Spleen (tissue), 11 donors: Measurements from ENCODE around the gene NBEA. TPM values are rescaled to one million over a fixed set of nuclear protein-coding genes. Genes with fewer than 3 reads are reported as not detected.

Experiments
- DNase-seq: peaks from one replicate; pipeline ENCODE4 v3.0.0-alpha.2; 2020
- H3K27ac ChIP-seq, 8 donors: fragments of 200-600 bp; sonication (generic) in 7 of 8; 1 replicate in 4 of 8; 2 replicates in 4 of 8; pipeline versions ENCODE4 v1.5.0 to v1.8.0; 2016 to 2021; ENCODE audit warnings: inconsistent platforms in 4 of 8, mild to moderate bottlenecking in 4 of 8, moderate library complexity in 1 of 8
- H3K27me3 ChIP-seq, 7 donors: fragments of 200-600 bp; sonication (generic) in 6 of 7; replicated peaks in 1 of 7; 1 replicate in 4 of 7; 2 replicates in 3 of 7; pipeline versions ENCODE4 v1.5.0 to v1.8.0; 2016 to 2021; ENCODE audit warnings: inconsistent platforms in 3 of 7, mild to moderate bottlenecking in 1 of 7
- H3K36me3 ChIP-seq, 6 donors: fragments of 200-600 bp; sonication (generic) in 5 of 6; 1 replicate in 4 of 6; 2 replicates in 2 of 6; pipeline versions ENCODE4 v1.5.0 to v1.8.0; 2016 to 2021; ENCODE audit warnings: inconsistent platforms in 2 of 6
- H3K4me1 ChIP-seq, 6 donors: fragments of 200-600 bp; sonication (generic) in 5 of 6; 1 replicate in 3 of 6; 2 replicates in 3 of 6; pipeline versions ENCODE4 v1.5.0 to v1.8.0; 2016 to 2021; ENCODE audit warnings: inconsistent platforms in 3 of 6
- H3K4me3 ChIP-seq, 8 donors: fragments of 200-600 bp; sonication (generic) in 7 of 8; 1 replicate in 4 of 8; 2 replicates in 4 of 8; pipeline versions ENCODE4 v1.5.0 to v1.8.0; 2016 to 2021; ENCODE audit warnings: inconsistent platforms in 4 of 8, mild to moderate bottlenecking in 4 of 8, moderate library complexity in 2 of 8
- H3K9me3 ChIP-seq, 8 donors: fragments of 200-600 bp; sonication (generic) in 7 of 8; 1 replicate in 4 of 8; 2 replicates in 4 of 8; pipeline versions ENCODE4 v1.5.0 to v1.8.0; 2016 to 2021; ENCODE audit warnings: inconsistent platforms in 4 of 8
- POLR2A ChIP-seq, 3 donors: fragments of 450-650 bp; IDR thresholded peaks; one replicate each; pipeline ENCODE4 v1.5.1; 2017; ENCODE audit warnings: antibody characterized with exemption in 3 of 3, mild to moderate bottlenecking in 1 of 3
- POLR2AphosphoS5 ChIP-seq, 3 donors: sonication (generic); formaldehyde crosslinking; IDR thresholded peaks; one replicate each; pipeline ENCODE4 v1.5.1; 2017; ENCODE audit warnings: antibody characterized with exemption in 3 of 3
- WGBS, 5 donors: extraction: QIAGEN DNeasy Blood & Tissue Kit in 3 of 5; methylation state at CpG; one replicate each; pipeline versions ENCODE4 v1.1.5 to v1.1.7; 2013 to 2018; 5-methylcytosine and 5-hydroxymethylcytosine counted together
- intact Hi-C: fragments of 100-400 bp; cut with DNase I; formaldehyde crosslinking; loops from one replicate; pipeline ENCODE4 v1.15.0; 2023; ENCODE audit warnings: low total_unique reads
- polyA plus RNA-seq, 3 donors: library from polyadenylated mRNA; stranded (reverse); fragments of 200-250 nt; gene quantifications; one replicate each; pipeline ENCODE4 v1.2.1, GENCODE V29; 2013
- total RNA-seq, 7 donors: library from RNA; depleted of rRNA in 3 of 7; stranded (reverse); fragments of >200 nt in 3 of 7; fragmentation: NEBNext Ultra II Directional in 4 of 7; extraction: Animal tissue kit (Norgen Biotek cat#: 25700) in 4 of 7; gene quantifications; one replicate each; pipeline versions ENCODE4 v1.1.0 to v1.2.1, GENCODE V29; 2016 to 2021
- TF ChIP-seq, protein P1 (sequence below), 11 experiments: fragments of 200-600 bp in 7 of 11; fragments of 450-650 bp in 4 of 11; sonication (generic) in 4 of 11; IDR thresholded peaks in 8 of 11; conservative IDR thresholded peaks in 3 of 11; 1 replicate in 7 of 11; 2 replicates in 4 of 11; pipeline versions ENCODE4 v1.4.0 to v1.8.0; 2016 to 2021; ENCODE audit warnings: antibody characterized with exemption in 11 of 11, inconsistent platforms in 4 of 11, mild to moderate bottlenecking in 1 of 11
- donor health status: healthy with polysubstance abuse.
- donor health status: DM: no; HTN: no; CAD: no; lungs with moderate emphysema.
- donor health status: DM: no; HTN: no; CAD: no.
- donor health status: Bipolar disorder and iron deficiency.
- donor health status: healthy.
- donor health status: DM: no; HTN: no; CAD: no.
- donor health status: DM: yes; HTN: yes; CAD: no.

Gene NBEA
- total and polyA plus RNA-seq, 10 donors: 1.8 to 27.7 (median 12.9) TPM

GRCh38 chr13:35549481-35549880 is 607.4 kb downstream of the NBEA start:
- Histone ChIP-seq H3K36me3 (no peaks in the 10 kb centered on the region), H3K27me3 (no peaks in the 10 kb centered on the region), H3K9me3 (no peaks in the 10 kb centered on the region), H3K27ac (no peak overlapping the region), H3K4me3 (no peak overlapping the region), H3K4me1 (no peaks in the 10 kb centered on the region)
- TF ChIP-seq POLR2A (IDR thresholded peaks at IDR 0.05) (no peak), POLR2AphosphoS5 (IDR thresholded peaks at IDR 0.05) (no peak)
- TF ChIP-seq, protein P1, sequence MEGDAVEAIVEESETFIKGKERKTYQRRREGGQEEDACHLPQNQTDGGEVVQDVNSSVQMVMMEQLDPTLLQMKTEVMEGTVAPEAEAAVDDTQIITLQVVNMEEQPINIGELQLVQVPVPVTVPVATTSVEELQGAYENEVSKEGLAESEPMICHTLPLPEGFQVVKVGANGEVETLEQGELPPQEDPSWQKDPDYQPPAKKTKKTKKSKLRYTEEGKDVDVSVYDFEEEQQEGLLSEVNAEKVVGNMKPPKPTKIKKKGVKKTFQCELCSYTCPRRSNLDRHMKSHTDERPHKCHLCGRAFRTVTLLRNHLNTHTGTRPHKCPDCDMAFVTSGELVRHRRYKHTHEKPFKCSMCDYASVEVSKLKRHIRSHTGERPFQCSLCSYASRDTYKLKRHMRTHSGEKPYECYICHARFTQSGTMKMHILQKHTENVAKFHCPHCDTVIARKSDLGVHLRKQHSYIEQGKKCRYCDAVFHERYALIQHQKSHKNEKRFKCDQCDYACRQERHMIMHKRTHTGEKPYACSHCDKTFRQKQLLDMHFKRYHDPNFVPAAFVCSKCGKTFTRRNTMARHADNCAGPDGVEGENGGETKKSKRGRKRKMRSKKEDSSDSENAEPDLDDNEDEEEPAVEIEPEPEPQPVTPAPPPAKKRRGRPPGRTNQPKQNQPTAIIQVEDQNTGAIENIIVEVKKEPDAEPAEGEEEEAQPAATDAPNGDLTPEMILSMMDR (IDR thresholded peaks at IDR 0.05 in 8 of 11, conservative IDR thresholded peaks at IDR 0.05 in 3 of 11): no peak
- intact Hi-C loops: no loop called here
- no peak for DNase-seq

- TF ChIP-seq POLR2A (IDR thresholded peaks at IDR 0.05) (no peak), POLR2AphosphoS5 (IDR thresholded peaks at IDR 0.05) (no peak)
- TF ChIP-seq, protein P1 (IDR thresholded peaks at IDR 0.05 in 8 of 11, conservative IDR thresholded peaks at IDR 0.05 in 3 of 11): no peak
- H3K9me3 ChIP-seq: no peaks in the 10 kb centered on the region
- intact Hi-C loops: no loop called here
These were observed 610.2 kb downstream of the NBEA start for GRCh38 chr13:35552172-35552844.

GRCh38 chr13:35554972-35555623 is 613.0 kb downstream of the NBEA start:
- WGBS, 5 donors: 66 to 78% (median 72%) methylated on average over 3 of the region's 3 CpGs
- intact Hi-C loops: no loop called here

More at GRCh38 chr13:35552172-35552844, 610.2 kb downstream of the NBEA start:
- H3K27me3 ChIP-seq: no peaks in the 10 kb centered on the region
- no peak overlapping the region for H3K4me3 ChIP-seq
- H3K36me3 ChIP-seq: no peaks in the 10 kb centered on the region
- no peak overlapping the region for H3K27ac ChIP-seq
- WGBS, 5 donors: 75 to 95% (median 77%) methylated on average over 3 of the region's 3 CpGs
- DNase-seq: no peak
- no peaks in the 10 kb centered on the region for H3K4me1 ChIP-seq

GRCh38 chr13:35557475-35557874 is 615.4 kb downstream of the NBEA start:
- no peaks in the 10 kb centered on the region for H3K4me1 ChIP-seq
- no peak for DNase-seq
- intact Hi-C loops: no loop called here
- H3K4me3 ChIP-seq: no peak overlapping the region
- 77 to 83% (median 81%) methylated on average over 3 of the region's 3 CpGs for WGBS, 5 donors
- no peak for TF ChIP-seq POLR2AphosphoS5 (IDR thresholded peaks at IDR 0.05)
- H3K9me3 ChIP-seq: no peaks in the 10 kb centered on the region
- H3K27me3 ChIP-seq: no peaks in the 10 kb centered on the region
- H3K27ac ChIP-seq: no peak overlapping the region
- no peaks in the 10 kb centered on the region for H3K36me3 ChIP-seq

More at GRCh38 chr13:35554972-35555623, 613.0 kb downstream of the NBEA start:
- H3K27me3 ChIP-seq: no peaks in the 10 kb centered on the region
- H3K9me3 ChIP-seq: no peaks in the 10 kb centered on the region
- DNase-seq: no peak
- H3K36me3 ChIP-seq: no peaks in the 10 kb centered on the region
- TF ChIP-seq POLR2AphosphoS5 (IDR thresholded peaks at IDR 0.05) (no peak), POLR2A (IDR thresholded peaks at IDR 0.05) (no peak)
- TF ChIP-seq, protein P1 (IDR thresholded peaks at IDR 0.05 in 8 of 11, conservative IDR thresholded peaks at IDR 0.05 in 3 of 11): no peak
- no peak overlapping the region for H3K4me3 ChIP-seq
- H3K27ac ChIP-seq: no peak overlapping the region
- H3K4me1 ChIP-seq: no peaks in the 10 kb centered on the region
